Epidermal melanocyte (primary cell): ENCODE data around the gene MAML2.

Experiments
- DNase-seq: peaks from one replicate; pipeline ENCODE4 v3.0.0; 2011; ENCODE audit warnings: low spot score; ENCODE audit not compliant: insufficient read length

The MAML2 gene

GRCh38 chr11:96079691-96080090 is 263.3 kb downstream of the MAML2 start:
- DNase-seq, result no peak

GRCh38 chr11:96075532-96075959 is 267.4 kb downstream of the MAML2 start:
- DNase-seq, result no peak

GRCh38 chr11:96074551-96075310 is 268.3 kb downstream of the MAML2 start:
- DNase-seq, result no peak

GRCh38 chr11:96073536-96073935 is 269.5 kb downstream of the MAML2 start:
- no peak for DNase-seq

GRCh38 chr11:96072592-96072991 is 270.4 kb downstream of the MAML2 start:
- DNase-seq, result no peak

- DNase-seq, result no peak
Observed at GRCh38 chr11:96070453-96070852, 272.5 kb downstream of the MAML2 start.

GRCh38 chr11:96067160-96067559 is 275.8 kb downstream of the MAML2 start:
- DNase-seq, result no peak

GRCh38 chr11:96065379-96065778 is 277.6 kb downstream of the MAML2 start:
- no peak for DNase-seq

GRCh38 chr11:96063886-96064285 is 279.1 kb downstream of the MAML2 start:
- no peak for DNase-seq

GRCh38 chr11:96063053-96063452 is 279.9 kb downstream of the MAML2 start:
- no peak for DNase-seq

GRCh38 chr11:96062134-96062533 is 280.9 kb downstream of the MAML2 start:
- DNase-seq, result no peak

GRCh38 chr11:96061730-96062129 is 281.3 kb downstream of the MAML2 start:
- DNase-seq, result no peak

GRCh38 chr11:96061069-96061468 is 281.9 kb downstream of the MAML2 start:
- DNase-seq, result no peak

- DNase-seq, result no peak
Observed at GRCh38 chr11:96057502-96057901, 285.5 kb downstream of the MAML2 start.

GRCh38 chr11:96056576-96056975 is 286.4 kb downstream of the MAML2 start:
- no peak for DNase-seq

GRCh38 chr11:96055706-96056387 is 287.1 kb downstream of the MAML2 start:
- DNase-seq, result no peak

- peak; percentile 32 for DNase-seq
Observed at GRCh38 chr11:96054870-96055705, 287.9 kb downstream of the MAML2 start.

GRCh38 chr11:96052921-96053651 is 289.9 kb downstream of the MAML2 start:
- no peak for DNase-seq

- no peak for DNase-seq
Observed at GRCh38 chr11:96051820-96052219, 291.2 kb downstream of the MAML2 start.

GRCh38 chr11:96050435-96051182 is 292.4 kb downstream of the MAML2 start:
- no peak for DNase-seq

GRCh38 chr11:96049426-96049825 is 293.6 kb downstream of the MAML2 start:
- no peak for DNase-seq
